Activated CD4-positive, alpha-beta T cell treated with anti-CD3 and anti-CD28 coated beads, Interleukin-2, amount 50 U/mL, for 1 hour (primary cell): ENCODE data around the gene RAMAC.
"Not testable (repeated sequence)": the region's sequence is repeated elsewhere in the genome, so short reads cannot be mapped to it uniquely, and the experiment has no call there.

ENCODE experiments used
- DNase-seq: peaks from one replicate; pipeline ENCODE4 v3.0.0-alpha.2; 2020

The RAMAC gene

GRCh38 chr15:83016906-83017305 lies 30.9 kb downstream of the RAMAC start:
- no peak for DNase-seq

- no peak for DNase-seq
Observed at GRCh38 chr15:83018436-83018835, 32.4 kb downstream of the RAMAC start.

GRCh38 chr15:83030021-83030420 lies 44.0 kb downstream of the RAMAC start:
- DNase-seq: no peak

- not testable (repeated sequence) for DNase-seq
Observed at GRCh38 chr15:83031234-83031633, 45.2 kb downstream of the RAMAC start.

DNA sequence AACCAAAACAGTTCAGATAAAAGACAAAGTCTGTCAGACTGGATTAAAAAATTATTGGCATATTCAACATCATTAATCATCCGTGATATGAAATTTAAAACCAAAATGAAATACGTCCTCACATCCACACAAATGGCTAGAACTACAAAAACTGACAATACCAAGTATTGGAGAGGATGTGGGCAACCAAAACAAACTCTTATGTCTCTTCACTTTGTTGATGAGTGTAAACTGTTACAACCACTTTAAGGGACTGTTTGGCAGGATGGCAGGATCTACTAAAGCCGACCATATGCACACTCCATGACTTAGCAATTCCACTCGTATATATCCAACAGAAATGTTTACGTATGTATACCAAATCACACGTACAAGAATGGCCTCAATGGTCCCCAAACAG lies 50.2 kb downstream of the RAMAC start:
- DNase-seq: no peak

DNA sequence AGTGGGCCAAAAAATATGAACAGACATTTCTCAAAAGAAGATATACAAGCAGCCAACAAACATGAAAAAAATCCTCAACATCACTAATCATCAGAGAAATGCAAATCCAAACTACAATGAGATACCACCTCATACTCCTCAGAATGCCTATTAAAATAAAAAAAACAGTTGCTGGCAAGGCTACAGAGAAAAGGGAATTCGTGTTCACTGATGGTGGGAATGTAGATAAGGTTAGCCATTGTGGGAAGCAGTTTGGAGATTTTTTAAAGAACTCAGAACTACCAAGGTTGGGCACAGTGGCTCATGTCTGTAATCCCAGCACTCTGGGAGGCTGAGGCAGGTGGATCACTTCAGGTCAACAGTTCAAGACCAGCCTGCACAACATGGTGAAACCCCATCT lies 53.2 kb downstream of the RAMAC start:
- no peak for DNase-seq
